Measurements from ENCODE around the gene SHB.

GRCh38 chr9:38041564-38042243 is 27.3 kb downstream of the SHB start:
- TF ChIP-seq CTCF (conservative IDR thresholded peaks at IDR 0.05) = no peak
- no peak for TF ChIP-seq EZH2 (IDR thresholded peaks at IDR 0.05; ENCODE audit: low read depth)
